GM12875 (cell line): ENCODE measurements around the gene YIF1A.

Source experiments
- H3K4me3 ChIP-seq: one replicate; pipeline ENCODE4 v1.5.1; 2011; ENCODE audit warnings: low read depth, low read length, control low read depth
- CTCF ChIP-seq: IDR thresholded peaks from 2 replicates; pipeline ENCODE4 v1.5.1; 2011; ENCODE audit warnings: low read depth, mild to moderate bottlenecking, control low read depth, inconsistent platforms, low read length, moderate library complexity, borderline replicate concordance; ENCODE audit not compliant: insufficient read depth

YIF1A gene

GRCh38 chr11:66333896-66334604 lies 45.1 kb upstream of the YIF1A start:
- H3K4me3 ChIP-seq = no peak overlapping the region
- TF ChIP-seq CTCF = no peak

- H3K4me3 ChIP-seq = no peak overlapping the region
- no peak for TF ChIP-seq CTCF
These were observed 44.4 kb upstream of the YIF1A start for GRCh38 chr11:66333220-66333877.

- TF ChIP-seq CTCF = no peak
- H3K4me3 ChIP-seq = no peak overlapping the region
These were observed 43.7 kb upstream of the YIF1A start for GRCh38 chr11:66332371-66333219.

- H3K4me3 ChIP-seq = no peak overlapping the region
- TF ChIP-seq CTCF = no peak
These were observed 42.8 kb upstream of the YIF1A start for GRCh38 chr11:66331542-66332370.

GRCh38 chr11:66330931-66331330 lies 42.0 kb upstream of the YIF1A start:
- no peak for TF ChIP-seq CTCF
- no peak overlapping the region for H3K4me3 ChIP-seq

GRCh38 chr11:66329165-66329673 lies 40.3 kb upstream of the YIF1A start:
- TF ChIP-seq CTCF = no peak
- no peak overlapping the region for H3K4me3 ChIP-seq
